GM12878 (cell line): Measurements from ENCODE around the gene METAP1D. TPM values are rescaled to one million over a fixed set of nuclear protein-coding genes. Genes with fewer than 3 reads are reported as not detected.

Experiments
- ATAC-seq: fragments of 200-7000 bp; cut with Tn5 transposase; 3 replicates; pipeline ENCODE4 v1.9.1; 2020; ENCODE audit warnings: mild to moderate bottlenecking, moderate library complexity
- BruUV-seq: library from RNA; stranded (reverse); fragments of 400-500 nt; replicated peaks from 2 replicates; lab custom pipeline; 2021; lab: Mats Ljungman, UMichigan
- CTCF ChIA-PET: fragments of 300-600 bp; sonication (Branson Sonifier 250); formaldehyde crosslinking; extraction: SDS; loops from one replicate; lab custom pipeline; 2021; ENCODE audit warnings: inconsistent platforms; lab: Yijun Ruan, JAX
- POLR2A ChIA-PET: fragments of 350-600 bp; formaldehyde crosslinking; extraction: SDS; loops from one replicate; lab custom pipeline; 2021; ENCODE audit warnings: inconsistent platforms; lab: Charles Lee
- RAD21 ChIA-PET: fragments of 300-600 bp; sonication (Branson Sonifier 250); formaldehyde crosslinking; loops from one replicate; lab custom pipeline; 2023; ENCODE audit warnings: antibody characterized with exemption; ENCODE audit not compliant: unreplicated experiment; lab: Charles Lee
- SMC1A ChIA-PET: fragments of 300-600 bp; sonication (Branson Sonifier 250); formaldehyde crosslinking; loops from one replicate; lab custom pipeline; 2023; ENCODE audit not compliant: unreplicated experiment, uncharacterized antibody; lab: Charles Lee
- DNase-seq: peaks from one replicate; pipeline ENCODE4 v3.0.0-alpha.2; 2011; ENCODE audit warnings: low read depth, low spot score
- FAIRE-seq: peaks from 3 replicates; lab custom pipeline; 2011; peaks lifted over from hg19 to GRCh38; lab: Jason Lieb, UNC
- H2AFZ ChIP-seq: 2 replicates; pipeline ENCODE4 v1.6.0; 2011; ENCODE audit warnings: low read depth, low read length, control low read depth; ENCODE audit not compliant: control insufficient read depth
- H3K27ac ChIP-seq: 2 replicates; pipeline ENCODE4 v1.5.1; 2011; ENCODE audit warnings: control low read depth; ENCODE audit not compliant: control insufficient read depth, insufficient read depth
- H3K27me3 ChIP-seq, 2 experiments: replicated peaks in 1 of 2; 2 replicates each; pipeline versions ENCODE4 v1.6.0 to v1.6.1; 2011; ENCODE audit warnings: low read length in 1 of 2; ENCODE audit not compliant: control insufficient read depth in 2 of 2, insufficient read depth in 2 of 2
- H3K36me3 ChIP-seq, 2 experiments: 2 replicates each; pipeline ENCODE4 v1.5.1; 2011; ENCODE audit warnings: low read length in 1 of 2; ENCODE audit not compliant: control insufficient read depth in 2 of 2, insufficient read depth in 2 of 2
- H3K4me1 ChIP-seq: 2 replicates; pipeline ENCODE4 v1.6.1; 2011; ENCODE audit warnings: mild to moderate bottlenecking, low read length, moderate library complexity, mixed read lengths; ENCODE audit not compliant: control insufficient read depth, insufficient read depth
- H3K4me2 ChIP-seq: 2 replicates; pipeline ENCODE4 v1.6.0; 2011; ENCODE audit warnings: control low read depth; ENCODE audit not compliant: control insufficient read depth, insufficient read depth
- H3K4me3 ChIP-seq: fragments of 200-600 bp; sonication (generic); 2 replicates; pipeline ENCODE4 v1.5.1; 2016
- H3K79me2 ChIP-seq: 2 replicates; pipeline ENCODE4 v1.6.0; 2011; ENCODE audit warnings: low read length; ENCODE audit not compliant: control insufficient read depth, insufficient read depth
- H3K9ac ChIP-seq: 2 replicates; pipeline ENCODE4 v1.8.0; 2011; ENCODE audit warnings: low read length, control low read depth, mixed read lengths; ENCODE audit not compliant: control insufficient read depth, insufficient read depth
- H3K9me3 ChIP-seq: replicated peaks from 3 replicates; pipeline ENCODE4 v1.5.1; 2011; ENCODE audit warnings: mild to moderate bottlenecking, low read length; ENCODE audit not compliant: control insufficient read depth, insufficient read depth
- H4K20me1 ChIP-seq: 2 replicates; pipeline ENCODE4 v1.6.0; 2011; ENCODE audit not compliant: control insufficient read depth, insufficient read depth
- CUX1 ChIP-seq: IDR thresholded peaks from 2 replicates; pipeline ENCODE4 v1.6.1; 2012; ENCODE audit warnings: improper control_type of control experiment, low read depth, low read length; ENCODE audit not compliant: insufficient replicate concordance
- E2F8 ChIP-seq: fragments of 450-650 bp; IDR thresholded peaks from 2 replicates; pipeline ENCODE4 v1.6.1; 2018; ENCODE audit warnings: mild to moderate bottlenecking, low read depth, moderate library complexity; ENCODE audit not compliant: partially characterized antibody
- E4F1 ChIP-seq: fragments of 450-650 bp; IDR thresholded peaks from 2 replicates; pipeline ENCODE4 v1.6.1; 2018; ENCODE audit warnings: borderline replicate concordance, mild to moderate bottlenecking; ENCODE audit not compliant: partially characterized antibody
- EZH2 ChIP-seq: IDR thresholded peaks from 2 replicates; pipeline ENCODE4 v1.6.1; 2012; ENCODE audit warnings: low read depth, mild to moderate bottlenecking, control low read depth, inconsistent platforms, low read length, borderline replicate concordance; ENCODE audit not compliant: control insufficient read depth
- KLF5 ChIP-seq: fragments of 450-650 bp; IDR thresholded peaks from 2 replicates; pipeline ENCODE4 v1.6.1; 2014; ENCODE audit warnings: mild to moderate bottlenecking; ENCODE audit not compliant: partially characterized antibody
- MXI1 ChIP-seq: fragments of 150-350 bp; IDR thresholded peaks from 2 replicates; pipeline ENCODE4 v1.6.1; 2011; ENCODE audit warnings: low read depth, mild to moderate bottlenecking, inconsistent platforms, low read length, improper control_type of control experiment
- MYC ChIP-seq: IDR thresholded peaks from 2 replicates; pipeline ENCODE4 v1.6.1; 2011; ENCODE audit warnings: mild to moderate bottlenecking, low read length, moderate library complexity, inconsistent platforms; ENCODE audit not compliant: insufficient read depth, insufficient replicate concordance, insufficient read length, severe bottlenecking
- RAD21 ChIP-seq: IDR thresholded peaks from 2 replicates; pipeline ENCODE4 v1.6.1; 2011; ENCODE audit warnings: mild to moderate bottlenecking, low read depth, low read length, moderate library complexity; ENCODE audit not compliant: insufficient read depth
- SIN3A ChIP-seq: IDR thresholded peaks from 2 replicates; pipeline ENCODE4 v1.6.1; 2012; ENCODE audit warnings: low read depth, low read length, improper control_type of control experiment
- SRF ChIP-seq, 2 experiments: IDR thresholded peaks; 2 replicates each; pipeline ENCODE4 v1.6.1; 2011; ENCODE audit warnings: low read depth in 2 of 2, low read length in 2 of 2, mild to moderate bottlenecking in 1 of 2, moderate library complexity in 1 of 2
- SUZ12 ChIP-seq: fragments of 200-600 bp; sonication (generic); IDR thresholded peaks from one replicate; pipeline ENCODE4 v1.6.1; 2018; ENCODE audit warnings: antibody characterized with exemption, mild to moderate bottlenecking; ENCODE audit not compliant: unreplicated experiment
- WGBS: methylation state at CpG from one replicate; pipeline ENCODE4 v1.1.6; 2016; ENCODE audit warnings: low lambda C conversion rate; ENCODE audit not compliant: insufficient replicate concordance, insufficient coverage; ENCODE audit errors: missing lambda C conversion rate; 5-methylcytosine and 5-hydroxymethylcytosine counted together
- in situ Hi-C: fragments of 300-500 bp; cut with MboI; formaldehyde crosslinking; loops from 9 replicates; pipeline ENCODE4 v1.14.3; 2018; ENCODE audit warnings: mixed read lengths
- intact Hi-C: fragments of 100-400 bp; cut with micrococcal nuclease; formaldehyde crosslinking; loops from one replicate; pipeline ENCODE4 v1.14.2; 2022; ENCODE audit not compliant: unreplicated experiment
- polyA plus RNA-seq, 11 experiments: library from polyadenylated mRNA; depleted of rRNA in 4 of 11; unstranded in 6 of 11; stranded (reverse) in 5 of 11; fragments of >200 nt; fragmentation: Nextera tagmentation in 4 of 11; fragmentation: Illumina TruSeq in 1 of 11; extraction: Ambion mirVana in 4 of 11; extraction: Trizol in 1 of 11; gene quantifications; 1 replicate in 1 of 11; 2 replicates in 10 of 11; pipeline versions ENCODE4 v1.2.1 to v1.2.3, GENCODE V29; 2011 to 2016; ENCODE audit warnings: inconsistent platforms in 2 of 11, missing spikeins in 2 of 11, low read depth in 1 of 11
- total RNA-seq, 4 experiments: library from RNA; depleted of rRNA in 3 of 4; stranded (reverse); fragments of >200 nt in 3 of 4; fragmentation: Illumina TruSeq in 1 of 4; extraction: Trizol in 1 of 4; gene quantifications; 2 replicates each; pipeline versions ENCODE4 v1.2.1 to v1.2.3, GENCODE V29; 2013 to 2021

The METAP1D gene
- total and polyA plus RNA-seq, 10 of the 15 experiments (the other 5 are each of a cell fraction or from before 2014, with no cell fraction given), result 4.5 to 12.1 (median 7.8) TPM

GRCh38 chr2:172082944-172083627, 83.3 kb downstream of the METAP1D start:
- Histone ChIP-seq H3K79me2 (no peaks in the 10 kb centered on the region), H3K4me1 (peaks cover 17% of the 10 kb centered on the region), H3K4me2 (peak overlapping the region; percentile 50), H3K36me3 (no peaks in the 10 kb centered on the region), H3K9me3 (no peaks in the 10 kb centered on the region; the same call in 2 of the 3 replicates), H3K27ac (no peak overlapping the region), H3K4me3 (peak overlapping the region; percentile 26; the same call in 1 of the 2 replicates), H3K9ac (no peak overlapping the region), H4K20me1 (peaks cover 7% of the 10 kb centered on the region), H3K27me3 (peaks cover 39 to 54% of the 10 kb centered on the region in 2 experiments), H2AFZ (no peak overlapping the region)
- no peak for DNase-seq
- BruUV-seq, result no TSS peak
- ChIA-PET SMC1A (interaction anchor here (0.5 kb wide), 1 partner anchor 20 kb away, joined by 3 read pairs; no protein-coding TSS in a partner anchor), POLR2A (no interaction called here), RAD21 (no interaction called here), CTCF (no interaction called here)
- no peak for FAIRE-seq
- 37% methylated on average over 42 of the region's 42 CpGs for WGBS
- no peak for ATAC-seq
- intact Hi-C loops, result no loop called here
- in situ Hi-C loops, result no loop called here
- TF ChIP-seq CUX1 (no peak), MXI1 (no peak), E4F1 (no peak), E2F8 (no peak), SRF (IDR thresholded peaks at IDR 0.05; ENCODE audit: low read depth in 2 of 2, low read length in 2 of 2) (no peak), EZH2 (peak; percentile 15; the same call in 1 of the 2 replicates), RAD21 (no peak), KLF5 (no peak), MYC (no peak), SIN3A (no peak), SUZ12 (peak; percentile 80)
